ENCODE results near the gene PFKL. TPM values are rescaled to one million over a fixed set of nuclear protein-coding genes. Genes with fewer than 3 reads are reported as not detected.
"Not testable (repeated sequence)": the region's sequence is repeated elsewhere in the genome, so short reads cannot be mapped to it uniquely, and the experiment has no call there.

The PFKL gene
- total RNA-seq, 1 donor: 106 TPM

GRCh38 chr21:44279354-44280260 lies 20.2 kb upstream of the PFKL start:
- no peak for DNase-seq (ENCODE audit: low read depth)
- TF ChIP-seq, protein P1, sequence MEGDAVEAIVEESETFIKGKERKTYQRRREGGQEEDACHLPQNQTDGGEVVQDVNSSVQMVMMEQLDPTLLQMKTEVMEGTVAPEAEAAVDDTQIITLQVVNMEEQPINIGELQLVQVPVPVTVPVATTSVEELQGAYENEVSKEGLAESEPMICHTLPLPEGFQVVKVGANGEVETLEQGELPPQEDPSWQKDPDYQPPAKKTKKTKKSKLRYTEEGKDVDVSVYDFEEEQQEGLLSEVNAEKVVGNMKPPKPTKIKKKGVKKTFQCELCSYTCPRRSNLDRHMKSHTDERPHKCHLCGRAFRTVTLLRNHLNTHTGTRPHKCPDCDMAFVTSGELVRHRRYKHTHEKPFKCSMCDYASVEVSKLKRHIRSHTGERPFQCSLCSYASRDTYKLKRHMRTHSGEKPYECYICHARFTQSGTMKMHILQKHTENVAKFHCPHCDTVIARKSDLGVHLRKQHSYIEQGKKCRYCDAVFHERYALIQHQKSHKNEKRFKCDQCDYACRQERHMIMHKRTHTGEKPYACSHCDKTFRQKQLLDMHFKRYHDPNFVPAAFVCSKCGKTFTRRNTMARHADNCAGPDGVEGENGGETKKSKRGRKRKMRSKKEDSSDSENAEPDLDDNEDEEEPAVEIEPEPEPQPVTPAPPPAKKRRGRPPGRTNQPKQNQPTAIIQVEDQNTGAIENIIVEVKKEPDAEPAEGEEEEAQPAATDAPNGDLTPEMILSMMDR (IDR thresholded peaks at IDR 0.05; ENCODE audit: insufficient read depth, low read depth, low read length): no peak
- no peak overlapping the region for H3K4me3 ChIP-seq (ENCODE audit: low read depth, low read length)

- TF ChIP-seq, protein P1 (IDR thresholded peaks at IDR 0.05; ENCODE audit: insufficient read depth, low read depth, low read length): no peak
- H3K4me3 ChIP-seq (ENCODE audit: low read depth, low read length): no peak overlapping the region
- DNase-seq (ENCODE audit: low read depth): no peak
Measured at GRCh38 chr21:44281801-44282200, 18.1 kb upstream of the PFKL start.

DNA sequence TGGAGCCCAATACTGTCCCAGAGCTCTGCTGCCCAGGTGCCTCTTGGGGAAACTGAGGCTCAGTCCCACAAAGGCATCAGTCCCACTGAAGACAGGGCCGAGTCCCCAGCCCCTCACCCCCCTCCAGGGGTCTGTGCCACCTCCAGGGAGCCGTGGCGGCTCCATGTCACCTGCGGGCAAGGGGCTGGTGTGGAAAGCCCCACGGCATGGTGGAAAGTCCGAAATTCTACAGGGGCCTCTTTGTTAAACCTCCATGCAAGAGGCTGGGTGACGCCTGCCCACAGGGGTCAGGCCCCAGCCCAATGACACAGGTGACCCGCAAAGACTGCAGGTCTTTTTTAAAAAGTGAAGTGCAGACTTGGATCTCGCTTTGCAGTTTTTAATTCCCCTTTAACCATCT lies 17.5 kb upstream of the PFKL start:
- TF ChIP-seq, protein P1 (IDR thresholded peaks at IDR 0.05; ENCODE audit: insufficient read depth, low read depth, low read length): no peak
- no peak overlapping the region for H3K4me3 ChIP-seq (ENCODE audit: low read depth, low read length)
- DNase-seq (ENCODE audit: low read depth): no peak

GRCh38 chr21:44283211-44283785 lies 16.6 kb upstream of the PFKL start:
- not testable (repeated sequence) for DNase-seq (ENCODE audit: low read depth)

GRCh38 chr21:44283948-44284347 lies 15.9 kb upstream of the PFKL start:
- DNase-seq (ENCODE audit: low read depth): no peak
- TF ChIP-seq, protein P1 (IDR thresholded peaks at IDR 0.05; ENCODE audit: insufficient read depth, low read depth, low read length): no peak
- no peak overlapping the region for H3K4me3 ChIP-seq (ENCODE audit: low read depth, low read length)

More at GRCh38 chr21:44283211-44283785, 16.6 kb upstream of the PFKL start:
- H3K4me3 ChIP-seq (ENCODE audit: low read depth, low read length): not testable (repeated sequence)

DNA sequence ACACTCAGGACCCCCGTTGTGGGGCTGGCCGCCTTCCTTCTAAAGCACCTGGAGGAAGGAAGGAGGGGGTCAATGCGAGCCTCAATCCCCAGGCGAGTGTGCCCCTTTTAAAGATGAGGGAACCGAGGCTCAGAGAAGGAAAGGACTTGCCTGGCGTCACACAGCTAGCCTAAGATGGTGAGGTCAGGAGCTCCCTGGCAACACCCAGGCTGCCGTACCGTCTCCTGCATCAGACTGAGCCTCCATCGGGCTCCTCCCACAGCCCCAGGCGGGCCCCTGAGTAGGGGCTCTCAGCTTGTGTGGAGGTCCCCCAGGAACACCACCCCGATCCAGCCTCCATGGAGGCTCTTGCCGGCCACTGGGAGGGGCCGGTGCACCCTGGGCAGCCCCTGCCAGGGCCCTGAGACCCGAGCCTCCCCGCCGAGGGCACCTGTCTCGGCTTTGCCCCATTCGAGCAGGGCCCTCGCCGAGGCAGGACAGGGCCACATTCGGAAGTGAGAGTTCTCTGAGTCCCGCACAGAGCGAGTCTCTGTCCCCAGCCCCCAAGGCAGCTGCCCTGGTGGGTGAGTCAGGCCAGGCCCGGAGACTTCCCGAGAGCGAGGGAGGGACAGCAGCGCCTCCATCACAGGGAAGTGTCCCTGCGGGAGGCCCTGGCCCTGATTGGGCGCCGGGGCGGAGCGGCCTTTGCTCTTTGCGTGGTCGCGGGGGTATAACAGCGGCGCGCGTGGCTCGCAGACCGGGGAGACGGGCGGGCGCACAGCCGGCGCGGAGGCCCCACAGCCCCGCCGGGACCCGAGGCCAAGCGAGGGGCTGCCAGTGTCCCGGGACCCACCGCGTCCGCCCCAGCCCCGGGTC lies 14.5 kb upstream of the PFKL start, which contains the start of gene AIRE:
TSS of gene AIRE (plus strand) at position 739 of the 855 bp plus-strand sequence. CDS start 131 bp downstream, outside the sequence.
- DNase-seq (ENCODE audit: low read depth): no peak
- TF ChIP-seq, protein P1 (IDR thresholded peaks at IDR 0.05; ENCODE audit: insufficient read depth, low read depth, low read length): no peak

More for the DNA sequence above, 14.5 kb upstream of the PFKL start, which contains the start of gene AIRE:
- H3K4me3 ChIP-seq (ENCODE audit: low read depth, low read length): peak within 1 kb of the TSS; percentile 21

Measured in fibroblast of villous mesenchyme (primary cell).